ENCODE data around the gene SLC37A4.
"Not testable (repeated sequence)": the region's sequence is repeated elsewhere in the genome, so short reads cannot be mapped to it uniquely, and the experiment has no call there.

SLC37A4 gene

GRCh38 chr11:119023741-119024140 is 6.9 kb downstream of the SLC37A4 start:
- TF ChIP-seq PAX5 (IDR thresholded peaks at IDR 0.05; ENCODE audit: insufficient read depth, low read length, severe bottlenecking): no peak
- no peak for TF ChIP-seq POLR2A (IDR thresholded peaks at IDR 0.05; ENCODE audit: low read depth, low read length)
- no peak for TF ChIP-seq POU2F2 (IDR thresholded peaks at IDR 0.05; ENCODE audit: low read depth, low read length)
- no peak for TF ChIP-seq SPI1 (IDR thresholded peaks at IDR 0.05; ENCODE audit: low read depth, low read length)
- no peak for TF ChIP-seq POLR2AphosphoS5 (IDR thresholded peaks at IDR 0.05; ENCODE audit: low read depth, low read length)
- no peak for TF ChIP-seq TAF1 (IDR thresholded peaks at IDR 0.05; ENCODE audit: low read depth, low read length)
- DNase-seq (ENCODE audit: insufficient read length, low spot score) (no peak), FAIRE-seq (no peak)

- no peak for DNase-seq (ENCODE audit: insufficient read length, low spot score)
- TF ChIP-seq POLR2A (IDR thresholded peaks at IDR 0.05; ENCODE audit: low read depth, low read length): no peak
- TF ChIP-seq POLR2AphosphoS5 (IDR thresholded peaks at IDR 0.05; ENCODE audit: low read depth, low read length): no peak
- TF ChIP-seq TAF1 (IDR thresholded peaks at IDR 0.05; ENCODE audit: low read depth, low read length): no peak
- no peak for TF ChIP-seq POU2F2 (IDR thresholded peaks at IDR 0.05; ENCODE audit: low read depth, low read length)
- FAIRE-seq: no peak
Measured at GRCh38 chr11:119021631-119022030, 9.0 kb downstream of the SLC37A4 start.

GRCh38 chr11:119019996-119020395 is 10.7 kb downstream of the SLC37A4 start:
- DNase-seq (ENCODE audit: insufficient read length, low spot score): no peak
- no peak for TF ChIP-seq SPI1 (IDR thresholded peaks at IDR 0.05; ENCODE audit: low read depth, low read length)
- TF ChIP-seq POLR2AphosphoS5 (IDR thresholded peaks at IDR 0.05; ENCODE audit: low read depth, low read length): no peak
- TF ChIP-seq POLR2A (IDR thresholded peaks at IDR 0.05; ENCODE audit: low read depth, low read length): no peak
- no peak for TF ChIP-seq POU2F2 (IDR thresholded peaks at IDR 0.05; ENCODE audit: low read depth, low read length)
- no peak for TF ChIP-seq TAF1 (IDR thresholded peaks at IDR 0.05; ENCODE audit: low read depth, low read length)
- no peak for TF ChIP-seq PAX5 (IDR thresholded peaks at IDR 0.05; ENCODE audit: insufficient read depth, low read length, severe bottlenecking)
- no peak for FAIRE-seq

GRCh38 chr11:119018074-119018938 is 12.4 kb downstream of the SLC37A4 start, which contains the start of the genes RPS25 and TRAPPC4:
TSS of gene RPS25 (minus strand) at chr11:119018343. CDS start at chr11:119018284, 59 bp downstream.
TSS of gene TRAPPC4 (plus strand) at chr11:119018766. CDS start at chr11:119018796, 30 bp downstream.
- TF ChIP-seq POLR2A (IDR thresholded peaks at IDR 0.05; ENCODE audit: low read depth, low read length) (peak; percentile 96), SPI1 (IDR thresholded peaks at IDR 0.05; ENCODE audit: low read depth, low read length) (peak; percentile 82), POLR2AphosphoS5 (IDR thresholded peaks at IDR 0.05; ENCODE audit: low read depth, low read length) (peak; percentile 96), PAX5 (IDR thresholded peaks at IDR 0.05; ENCODE audit: insufficient read depth, low read length, severe bottlenecking) (no peak), POU2F2 (IDR thresholded peaks at IDR 0.05; ENCODE audit: low read depth, low read length) (peak; percentile 80), TAF1 (IDR thresholded peaks at IDR 0.05; ENCODE audit: low read depth, low read length) (peak; percentile 93)
- DNase-seq (ENCODE audit: insufficient read length, low spot score) (peak; percentile 90), FAIRE-seq (peak; percentile 91)

GRCh38 chr11:119017377-119017776 is 13.3 kb downstream of the SLC37A4 start:
- DNase-seq (ENCODE audit: insufficient read length, low spot score); FAIRE-seq: not testable (repeated sequence)

- DNase-seq (ENCODE audit: insufficient read length, low spot score) (no peak), FAIRE-seq (no peak)
- TF ChIP-seq POLR2A (IDR thresholded peaks at IDR 0.05; ENCODE audit: low read depth, low read length) (peak; percentile 49; the same call in 1 of the 2 replicates), SPI1 (IDR thresholded peaks at IDR 0.05; ENCODE audit: low read depth, low read length) (no peak), POLR2AphosphoS5 (IDR thresholded peaks at IDR 0.05; ENCODE audit: low read depth, low read length) (peak; percentile 29; the same call in 1 of the 2 replicates)
Measured at GRCh38 chr11:119016216-119017009, 14.3 kb downstream of the SLC37A4 start.

- no peak for DNase-seq (ENCODE audit: insufficient read length, low spot score)
Measured at GRCh38 chr11:119015054-119015611, 15.5 kb downstream of the SLC37A4 start.

GRCh38 chr11:119014209-119014924 is 16.3 kb downstream of the SLC37A4 start:
- TF ChIP-seq POU2F2 (IDR thresholded peaks at IDR 0.05; ENCODE audit: low read depth, low read length) (no peak), POLR2A (IDR thresholded peaks at IDR 0.05; ENCODE audit: low read depth, low read length) (peak; percentile 77), POLR2AphosphoS5 (IDR thresholded peaks at IDR 0.05; ENCODE audit: low read depth, low read length) (peak; percentile 81), PAX5 (IDR thresholded peaks at IDR 0.05; ENCODE audit: insufficient read depth, low read length, severe bottlenecking) (no peak), TAF1 (IDR thresholded peaks at IDR 0.05; ENCODE audit: low read depth, low read length) (no peak)
- FAIRE-seq (no peak), DNase-seq (ENCODE audit: insufficient read length, low spot score) (no peak)

More at GRCh38 chr11:119015054-119015611, 15.5 kb downstream of the SLC37A4 start:
- no peak for FAIRE-seq
- TF ChIP-seq POU2F2 (IDR thresholded peaks at IDR 0.05; ENCODE audit: low read depth, low read length): peak; percentile 49; the same call in 1 of the 2 replicates
- TF ChIP-seq POLR2AphosphoS5 (IDR thresholded peaks at IDR 0.05; ENCODE audit: low read depth, low read length): no peak; the same call in 1 of the 2 replicates

- no peak for DNase-seq (ENCODE audit: insufficient read length, low spot score)
- TF ChIP-seq TAF1 (IDR thresholded peaks at IDR 0.05; ENCODE audit: low read depth, low read length): no peak
- 0 out of 2 replicates have a peak, but pooled peaks have one; percentile 28 for TF ChIP-seq POLR2AphosphoS5 (IDR thresholded peaks at IDR 0.05; ENCODE audit: low read depth, low read length)
- no peak for TF ChIP-seq POU2F2 (IDR thresholded peaks at IDR 0.05; ENCODE audit: low read depth, low read length)
- no peak; the same call in none of the 2 replicates for TF ChIP-seq POLR2A (IDR thresholded peaks at IDR 0.05; ENCODE audit: low read depth, low read length)
- TF ChIP-seq PAX5 (IDR thresholded peaks at IDR 0.05; ENCODE audit: insufficient read depth, low read length, severe bottlenecking): no peak
- TF ChIP-seq SPI1 (IDR thresholded peaks at IDR 0.05; ENCODE audit: low read depth, low read length): no peak
- no peak for FAIRE-seq
Measured at GRCh38 chr11:119012629-119013170, 18.0 kb downstream of the SLC37A4 start.
